AG04449 (cell line): ENCODE measurements around the gene SGTB.

ENCODE experiments used
- CTCF ChIA-PET: fragments of 350-600 bp; formaldehyde crosslinking; extraction: SDS; loops from one replicate; lab custom pipeline; 2021; ENCODE audit warnings: antibody characterized with exemption; lab: Yijun Ruan, JAX
- POLR2A ChIA-PET: fragments of 400-600, 350-600 bp; formaldehyde crosslinking; extraction: SDS; loops from one replicate; lab custom pipeline; 2020; ENCODE audit warnings: antibody characterized with exemption, inconsistent platforms; lab: Yijun Ruan, JAX
- DNase-seq: peaks from one replicate; pipeline ENCODE4 v3.0.0-alpha.2; 2010; ENCODE audit warnings: low read depth, low spot score
- H3K4me3 ChIP-seq: 2 replicates; pipeline ENCODE4 v1.5.1; 2011; ENCODE audit warnings: low read depth, mild to moderate bottlenecking, control low read depth, low read length
- TF ChIP-seq, protein P1 (sequence below): IDR thresholded peaks from one replicate; pipeline ENCODE4 v1.5.1; 2011; ENCODE audit warnings: mild to moderate bottlenecking, moderate library complexity, low read length, control low read depth, inconsistent platforms; ENCODE audit not compliant: insufficient read depth; ENCODE audit errors: missing control alignments

SGTB gene

DNA sequence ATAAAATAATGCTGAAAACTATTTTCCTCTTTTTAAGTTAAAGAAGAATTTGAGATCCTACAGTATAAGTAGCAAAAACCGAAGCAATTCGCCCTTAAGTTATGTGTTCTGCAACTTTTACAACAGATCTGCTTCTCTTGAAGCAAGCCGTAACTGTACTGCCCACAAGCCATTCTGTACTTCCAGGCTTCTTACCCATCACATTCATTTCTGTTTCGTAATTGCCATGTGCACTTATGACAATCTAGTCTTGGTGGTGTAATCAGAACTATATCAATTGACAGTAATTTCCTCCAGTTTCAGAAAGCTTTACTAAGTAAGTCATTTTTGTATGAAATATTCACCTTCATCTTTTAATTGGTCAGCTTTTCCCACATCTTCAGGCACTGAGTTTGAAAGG, 13.8 kb downstream of the SGTB start:
- no peak overlapping the region for H3K4me3 ChIP-seq
- TF ChIP-seq, protein P1, sequence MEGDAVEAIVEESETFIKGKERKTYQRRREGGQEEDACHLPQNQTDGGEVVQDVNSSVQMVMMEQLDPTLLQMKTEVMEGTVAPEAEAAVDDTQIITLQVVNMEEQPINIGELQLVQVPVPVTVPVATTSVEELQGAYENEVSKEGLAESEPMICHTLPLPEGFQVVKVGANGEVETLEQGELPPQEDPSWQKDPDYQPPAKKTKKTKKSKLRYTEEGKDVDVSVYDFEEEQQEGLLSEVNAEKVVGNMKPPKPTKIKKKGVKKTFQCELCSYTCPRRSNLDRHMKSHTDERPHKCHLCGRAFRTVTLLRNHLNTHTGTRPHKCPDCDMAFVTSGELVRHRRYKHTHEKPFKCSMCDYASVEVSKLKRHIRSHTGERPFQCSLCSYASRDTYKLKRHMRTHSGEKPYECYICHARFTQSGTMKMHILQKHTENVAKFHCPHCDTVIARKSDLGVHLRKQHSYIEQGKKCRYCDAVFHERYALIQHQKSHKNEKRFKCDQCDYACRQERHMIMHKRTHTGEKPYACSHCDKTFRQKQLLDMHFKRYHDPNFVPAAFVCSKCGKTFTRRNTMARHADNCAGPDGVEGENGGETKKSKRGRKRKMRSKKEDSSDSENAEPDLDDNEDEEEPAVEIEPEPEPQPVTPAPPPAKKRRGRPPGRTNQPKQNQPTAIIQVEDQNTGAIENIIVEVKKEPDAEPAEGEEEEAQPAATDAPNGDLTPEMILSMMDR, result no peak
- ChIA-PET POLR2A (no interaction called here), CTCF (no interaction called here)
- no peak for DNase-seq

DNA sequence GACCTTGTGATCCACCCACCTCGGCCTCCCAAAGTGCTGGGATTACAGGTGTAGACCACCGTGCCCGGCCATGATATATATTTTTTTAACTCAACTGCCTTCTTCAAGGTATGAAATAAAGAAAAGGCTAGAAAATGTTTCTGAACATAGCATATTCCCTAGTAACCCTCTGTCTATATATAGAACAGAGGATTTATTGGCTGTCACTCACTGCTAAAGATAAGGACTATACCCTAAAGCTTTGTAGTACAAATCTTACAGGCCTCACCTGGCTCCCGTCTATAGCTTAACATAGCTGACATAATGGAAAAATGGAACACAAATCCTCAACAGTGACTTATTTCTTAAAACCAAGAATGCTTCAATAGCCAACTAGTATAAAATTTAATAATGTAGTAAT, 14.2 kb downstream of the SGTB start:
- no peak for DNase-seq
- no peak overlapping the region for H3K4me3 ChIP-seq
- TF ChIP-seq, protein P1, result no peak
- ChIA-PET POLR2A (no interaction called here), CTCF (no interaction called here)

DNA sequence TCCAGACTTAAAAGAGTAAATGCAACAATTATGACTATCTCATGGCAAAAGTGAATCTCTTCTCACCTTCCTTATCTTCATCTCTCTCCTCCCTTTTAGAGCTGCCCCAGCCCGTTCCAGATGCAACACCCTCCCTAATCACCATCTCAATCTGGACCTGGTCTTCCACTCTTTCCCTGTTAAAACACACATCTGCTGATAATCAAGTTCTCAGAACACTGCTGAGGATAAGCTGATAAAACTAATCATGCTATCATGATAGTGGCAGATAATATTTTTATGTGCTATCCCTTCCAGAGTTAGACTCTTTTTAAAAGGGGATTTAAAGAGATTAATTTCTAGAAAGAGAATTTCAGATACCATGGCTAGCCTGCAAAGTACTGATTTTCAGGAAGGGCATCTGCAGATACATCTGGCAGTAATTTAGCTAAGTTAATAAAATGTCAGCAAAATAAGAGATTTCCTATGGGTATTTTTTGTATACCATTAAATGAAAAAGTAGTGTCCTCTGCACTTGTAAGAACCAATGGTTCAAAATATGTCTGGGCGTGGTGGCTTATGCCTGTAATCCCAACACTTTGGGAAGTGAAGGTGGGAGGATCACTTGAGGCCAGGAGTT, 17.2 kb downstream of the SGTB start:
- CTCF ChIA-PET, result no interaction called here
- POLR2A ChIA-PET, result no interaction called here
- DNase-seq, result no peak

DNA sequence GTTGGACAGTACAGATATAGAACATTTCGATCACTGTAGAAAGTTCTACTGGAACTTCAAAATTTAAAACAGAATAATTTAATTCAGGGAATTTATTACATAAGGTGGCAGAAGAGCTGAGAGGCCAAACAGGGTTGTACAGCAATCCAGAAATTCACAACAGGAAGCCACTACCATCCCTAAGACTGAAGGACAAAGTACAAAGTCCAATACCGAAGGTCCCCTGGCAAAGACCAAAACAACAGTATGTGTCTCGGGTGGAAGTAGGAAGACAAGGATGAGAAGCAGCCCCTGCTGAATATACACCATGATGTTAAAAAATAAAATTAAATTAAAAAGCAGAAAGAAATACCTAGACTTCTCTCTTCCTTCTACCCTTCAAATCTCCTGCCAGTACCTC, 19.9 kb downstream of the SGTB start:
- no peak overlapping the region for H3K4me3 ChIP-seq
- DNase-seq, result no peak
- TF ChIP-seq, protein P1, result no peak
- ChIA-PET POLR2A (no interaction called here), CTCF (interaction anchor here (1.0 kb wide), 1 partner anchor 38 kb away, joined by 3 read pairs; no protein-coding TSS in a partner anchor)

More for the DNA sequence above, 17.2 kb downstream of the SGTB start:
- TF ChIP-seq, protein P1, result no peak
- H3K4me3 ChIP-seq, result no peak overlapping the region

DNA sequence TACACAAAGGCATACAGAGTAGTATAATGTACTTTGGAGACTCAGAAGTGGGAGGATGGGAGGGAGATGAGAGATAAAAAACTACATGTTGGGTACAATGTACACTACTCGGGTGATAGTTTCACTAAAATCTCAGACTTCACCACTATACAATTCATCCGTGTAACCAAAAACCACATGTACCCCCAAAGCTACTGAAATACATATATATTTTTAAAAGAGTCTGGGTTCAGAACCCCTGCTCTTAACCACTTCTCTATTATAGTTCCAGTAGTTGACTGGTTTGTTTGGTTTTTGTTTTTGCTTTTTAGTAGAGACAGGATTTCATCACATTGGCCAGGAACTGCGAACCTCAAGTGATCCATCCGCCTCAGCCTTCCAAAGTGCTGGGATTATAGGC, 22.6 kb downstream of the SGTB start:
- CTCF ChIA-PET, result no interaction called here
- POLR2A ChIA-PET, result no interaction called here
- DNase-seq, result no peak
- H3K4me3 ChIP-seq, result no peak overlapping the region
- TF ChIP-seq, protein P1, result no peak

DNA sequence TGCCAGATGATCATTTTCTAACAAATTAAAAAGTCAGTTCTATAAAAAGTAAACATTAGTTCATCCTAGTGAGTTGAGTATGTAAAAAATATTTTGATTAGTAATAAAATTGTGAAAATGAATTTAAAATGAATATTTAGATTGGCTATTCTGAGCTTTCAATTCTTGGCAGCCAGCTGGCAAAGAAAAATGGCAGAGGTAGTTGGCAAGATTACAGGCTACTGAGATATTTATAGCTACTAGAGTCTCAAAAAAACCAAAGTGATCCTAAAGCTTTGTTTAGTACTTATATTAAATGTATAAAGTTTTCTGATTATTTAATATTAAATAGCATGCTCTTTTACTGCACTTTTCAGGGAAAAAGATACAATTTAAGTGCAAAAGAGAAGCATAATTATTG, 25.0 kb downstream of the SGTB start:
- ChIA-PET POLR2A (no interaction called here), CTCF (no interaction called here)
- TF ChIP-seq, protein P1, result no peak
- H3K4me3 ChIP-seq, result no peak overlapping the region
- no peak for DNase-seq
